ENCODE data around the gene WDR62. TPM values are rescaled to one million over a fixed set of nuclear protein-coding genes. Genes with fewer than 3 reads are reported as not detected.

Gene WDR62
- total and polyA plus RNA-seq, 12 donors, result 1.6 to 33.7 (median 12.9) TPM

GRCh38 chr19:36082916-36083315 lies 28.2 kb downstream of the WDR62 start:
- TF ChIP-seq CTCF (IDR thresholded peaks at IDR 0.05), result no peak
- no peak overlapping the region for H3K4me3 ChIP-seq
- DNase-seq (no peak), ATAC-seq (no peak)
- no peaks in the 10 kb centered on the region for H3K4me1 ChIP-seq
- H3K9me3 ChIP-seq, result no peaks in the 10 kb centered on the region
- WGBS, 2 donors, result 92 to 94% methylated on average over 13 of the region's 13 CpGs
- no peak overlapping the region for H3K27ac ChIP-seq
- H3K27me3 ChIP-seq, result no peaks in the 10 kb centered on the region
- H3K36me3 ChIP-seq, result peaks cover 0 to 59% (median 0%) of the 10 kb centered on the region in 9 donors
- intact Hi-C loops (cut with DNase I), result no loop called here

- no peaks in the 10 kb centered on the region for H3K4me1 ChIP-seq
- ATAC-seq, result no peak
- H3K4me3 ChIP-seq, result no peak overlapping the region
- no peak for DNase-seq
- intact Hi-C loops (cut with DNase I), result no loop called here
- no peak overlapping the region for H3K27ac ChIP-seq
- TF ChIP-seq CTCF (IDR thresholded peaks at IDR 0.05), result no peak
- WGBS, 2 donors, result 91 to 97% methylated on average over 12 of the region's 12 CpGs
- H3K27me3 ChIP-seq, result no peaks in the 10 kb centered on the region
- H3K9me3 ChIP-seq, result no peaks in the 10 kb centered on the region
- H3K36me3 ChIP-seq, result peaks cover 0 to 70% (median 0%) of the 10 kb centered on the region in 9 donors
Observed at GRCh38 chr19:36084231-36085009, 29.7 kb downstream of the WDR62 start.

- no peak for ATAC-seq
- H3K36me3 ChIP-seq, result peaks cover 0 to 69% (median 0%) of the 10 kb centered on the region in 9 donors
Observed at GRCh38 chr19:36086326-36086725, 31.6 kb downstream of the WDR62 start.

GRCh38 chr19:36089847-36090246 lies 35.1 kb downstream of the WDR62 start:
- DNase-seq (no peak), ATAC-seq (no peak)
- no peak overlapping the region for H3K4me3 ChIP-seq
- no peak for TF ChIP-seq CTCF (IDR thresholded peaks at IDR 0.05)
- no peak overlapping the region for H3K27ac ChIP-seq
- intact Hi-C loops (cut with DNase I), result no loop called here
- 95 to 97% methylated on average over 5 of the region's 5 CpGs for WGBS, 2 donors
- H3K27me3 ChIP-seq, result no peaks in the 10 kb centered on the region
- peaks cover 0 to 12% (median 5%) of the 10 kb centered on the region in 9 donors for H3K4me1 ChIP-seq
- no peaks in the 10 kb centered on the region for H3K9me3 ChIP-seq
- peaks cover 0 to 58% (median 0%) of the 10 kb centered on the region in 9 donors for H3K36me3 ChIP-seq

More at GRCh38 chr19:36086326-36086725, 31.6 kb downstream of the WDR62 start:
- intact Hi-C loops (cut with DNase I), result no loop called here
- no peaks in the 10 kb centered on the region for H3K9me3 ChIP-seq
- 97 to 98% methylated on average over 9 of the region's 9 CpGs for WGBS, 2 donors
- no peak for DNase-seq
- no peaks in the 10 kb centered on the region for H3K4me1 ChIP-seq
- no peaks in the 10 kb centered on the region for H3K27me3 ChIP-seq
- no peak for TF ChIP-seq CTCF (IDR thresholded peaks at IDR 0.05)
- H3K4me3 ChIP-seq, result no peak overlapping the region
- H3K27ac ChIP-seq, result no peak overlapping the region

All from heart right ventricle (tissue), 16 donors.